Measurements from ENCODE around the gene CERT1. TPM values are rescaled to one million over a fixed set of nuclear protein-coding genes. Genes with fewer than 3 reads are reported as not detected.
"Not testable (repeated sequence)": the region's sequence is repeated elsewhere in the genome, so short reads cannot be mapped to it uniquely, and the experiment has no call there.

CERT1 gene
- total and polyA plus RNA-seq, 4 donors = 16.1 to 86.2 (median 46.1) TPM

GRCh38 chr5:75498208-75498777 lies 13.1 kb downstream of the CERT1 start:
- H3K27me3 ChIP-seq (ENCODE audit: control insufficient read depth in 3 of 3, insufficient read depth in 3 of 3, low read length in 2 of 3) = no peaks in the 10 kb centered on the region
- H3K36me3 ChIP-seq (ENCODE audit: control insufficient read depth in 4 of 4, insufficient read depth in 4 of 4, low read length in 4 of 4) = peaks cover 0 to 9% (median under 1%) of the 10 kb centered on the region in 4 donors
- H3K4me1 ChIP-seq (ENCODE audit: control insufficient read depth in 5 of 5, insufficient read depth in 5 of 5, low read length in 5 of 5) = no peaks in the 10 kb centered on the region
- 98 to 99% methylated on average over 7 of the region's 7 CpGs for WGBS, 2 donors
- no peak for TF ChIP-seq CTCF (IDR thresholded peaks at IDR 0.05; ENCODE audit: control extremely low read depth, extremely low read depth)
- DNase-seq (no peak), ATAC-seq (ENCODE audit: insufficient read depth, low FRiP score) (no peak)
- H3K9me3 ChIP-seq (ENCODE audit: control insufficient read depth in 4 of 4, insufficient read depth in 3 of 4, low read length in 3 of 4) = peaks cover 0 to 2% (median 0%) of the 10 kb centered on the region in 4 donors
- no peak overlapping the region for H3K9ac ChIP-seq (ENCODE audit: insufficient read depth in 1 of 2, low read length in 2 of 2)
- no peak overlapping the region for H3K4me3 ChIP-seq
- H3K27ac ChIP-seq (ENCODE audit: low read depth in 1 of 2, low read length in 1 of 2) = no peak overlapping the region

GRCh38 chr5:75496026-75496425 lies 15.4 kb downstream of the CERT1 start:
- Histone ChIP-seq H3K27me3 (ENCODE audit: control insufficient read depth in 3 of 3, insufficient read depth in 3 of 3, low read length in 2 of 3) (no peaks in the 10 kb centered on the region), H3K9me3 (ENCODE audit: control insufficient read depth in 4 of 4, insufficient read depth in 3 of 4, low read length in 3 of 4) (peaks cover 0 to 2% (median 0%) of the 10 kb centered on the region in 4 donors), H3K27ac (ENCODE audit: low read depth in 1 of 2, low read length in 1 of 2) (no peak overlapping the region), H3K9ac (ENCODE audit: insufficient read depth in 1 of 2, low read length in 2 of 2) (no peak overlapping the region), H3K4me3 (no peak overlapping the region), H3K4me1 (ENCODE audit: control insufficient read depth in 5 of 5, insufficient read depth in 5 of 5, low read length in 5 of 5) (no peaks in the 10 kb centered on the region), H3K36me3 (ENCODE audit: control insufficient read depth in 4 of 4, insufficient read depth in 4 of 4, low read length in 4 of 4) (peaks cover 4 to 21% (median 8%) of the 10 kb centered on the region in 4 donors)
- 92 to 94% methylated on average over 3 of the region's 3 CpGs for WGBS, 2 donors
- no peak for ATAC-seq (ENCODE audit: insufficient read depth, low FRiP score)
- no peak for DNase-seq
- no peak for TF ChIP-seq CTCF (IDR thresholded peaks at IDR 0.05; ENCODE audit: control extremely low read depth, extremely low read depth)

- Histone ChIP-seq H3K4me3 (no peak overlapping the region), H3K9ac (ENCODE audit: insufficient read depth in 1 of 2, low read length in 2 of 2) (no peak overlapping the region), H3K9me3 (ENCODE audit: control insufficient read depth in 4 of 4, insufficient read depth in 3 of 4, low read length in 3 of 4) (peaks cover 0 to 9% (median 1%) of the 10 kb centered on the region in 4 donors), H3K36me3 (ENCODE audit: control insufficient read depth in 4 of 4, insufficient read depth in 4 of 4, low read length in 4 of 4) (peaks cover 3 to 16% (median 10%) of the 10 kb centered on the region in 4 donors), H3K27ac (ENCODE audit: low read depth in 1 of 2, low read length in 1 of 2) (no peak overlapping the region), H3K4me1 (ENCODE audit: control insufficient read depth in 5 of 5, insufficient read depth in 5 of 5, low read length in 5 of 5) (no peaks in the 10 kb centered on the region), H3K27me3 (ENCODE audit: control insufficient read depth in 3 of 3, insufficient read depth in 3 of 3, low read length in 2 of 3) (no peaks in the 10 kb centered on the region)
- TF ChIP-seq CTCF (IDR thresholded peaks at IDR 0.05; ENCODE audit: control extremely low read depth, extremely low read depth) = no peak
- ATAC-seq (ENCODE audit: insufficient read depth, low FRiP score) = no peak
- no peak for DNase-seq
- WGBS, 2 donors = 98 to 99% methylated on average over 2 of the region's 2 CpGs
Observed at GRCh38 chr5:75491621-75492020, 19.8 kb downstream of the CERT1 start.

- DNase-seq; ATAC-seq (ENCODE audit: insufficient read depth, low FRiP score); H3K9ac ChIP-seq (ENCODE audit: insufficient read depth in 1 of 2, low read length in 2 of 2); H3K4me1 ChIP-seq (ENCODE audit: control insufficient read depth in 5 of 5, insufficient read depth in 5 of 5, low read length in 5 of 5); H3K4me3 ChIP-seq; H3K27me3 ChIP-seq (ENCODE audit: control insufficient read depth in 3 of 3, insufficient read depth in 3 of 3, low read length in 2 of 3); H3K27ac ChIP-seq (ENCODE audit: low read depth in 1 of 2, low read length in 1 of 2): not testable (repeated sequence)
- Histone ChIP-seq H3K36me3 (ENCODE audit: control insufficient read depth in 4 of 4, insufficient read depth in 4 of 4, low read length in 4 of 4) (peaks cover 3 to 16% (median 8%) of the 10 kb centered on the region in 4 donors), H3K9me3 (ENCODE audit: control insufficient read depth in 4 of 4, insufficient read depth in 3 of 4, low read length in 3 of 4) (peaks cover 0 to 20% (median 1%) of the 10 kb centered on the region in 4 donors)
- 97 to 99% methylated on average over 6 of the region's 6 CpGs for WGBS, 2 donors
Observed at GRCh38 chr5:75489847-75490246, 21.6 kb downstream of the CERT1 start.
